ENCODE results near the gene HOXB13.

HOXB13 gene

GRCh38 chr17:48749621-48750553, 21.3 kb upstream of the HOXB13 start:
- in situ Hi-C loops (cut with HindIII; ENCODE audit: low sequenced_read_pairs) = loop anchor here (5.0 kb wide), 2 partner anchors 42 to 128 kb away; no protein-coding TSS in a partner anchor

GRCh38 chr17:48748718-48749566, 20.4 kb upstream of the HOXB13 start:
- H3K4me3 ChIP-seq (ENCODE audit: low read depth, low read length) = no peak overlapping the region
- no peak for DNase-seq (ENCODE audit: low read depth)
- no peak for TF ChIP-seq CTCF (IDR thresholded peaks at IDR 0.05; ENCODE audit: low read depth, low read length, missing control alignments)
- in situ Hi-C loops (cut with HindIII; ENCODE audit: low sequenced_read_pairs) = no loop called here

More at GRCh38 chr17:48749621-48750553, 21.3 kb upstream of the HOXB13 start:
- DNase-seq (ENCODE audit: low read depth) = no peak
- H3K4me3 ChIP-seq (ENCODE audit: low read depth, low read length) = no peak overlapping the region
- TF ChIP-seq CTCF (IDR thresholded peaks at IDR 0.05; ENCODE audit: low read depth, low read length, missing control alignments) = no peak

- no peak for DNase-seq (ENCODE audit: low read depth)
- in situ Hi-C loops (cut with HindIII; ENCODE audit: low sequenced_read_pairs) = no loop called here
- H3K4me3 ChIP-seq (ENCODE audit: low read depth, low read length) = no peak overlapping the region
- no peak for TF ChIP-seq CTCF (IDR thresholded peaks at IDR 0.05; ENCODE audit: low read depth, low read length, missing control alignments)
Observed at GRCh38 chr17:48747445-48748363, 19.2 kb upstream of the HOXB13 start.

GRCh38 chr17:48746916-48747444, 18.4 kb upstream of the HOXB13 start:
- no peak overlapping the region for H3K4me3 ChIP-seq (ENCODE audit: low read depth, low read length)
- no peak for DNase-seq (ENCODE audit: low read depth)
- in situ Hi-C loops (cut with HindIII; ENCODE audit: low sequenced_read_pairs) = no loop called here
- no peak for TF ChIP-seq CTCF (IDR thresholded peaks at IDR 0.05; ENCODE audit: low read depth, low read length, missing control alignments)

GRCh38 chr17:48745381-48746275, 17.1 kb upstream of the HOXB13 start:
- no peak overlapping the region for H3K4me3 ChIP-seq (ENCODE audit: low read depth, low read length)
- DNase-seq (ENCODE audit: low read depth) = no peak
- in situ Hi-C loops (cut with HindIII; ENCODE audit: low sequenced_read_pairs) = no loop called here
- TF ChIP-seq CTCF (IDR thresholded peaks at IDR 0.05; ENCODE audit: low read depth, low read length, missing control alignments) = no peak
